Measurements from ENCODE around the gene CEBPZOS.

GRCh38 chr2:37154785-37155184 lies 41.5 kb upstream of the CEBPZOS start:
- TF ChIP-seq CTCF (IDR thresholded peaks at IDR 0.05; ENCODE audit: low read depth, low read length, missing input control) (no peak), YY1 (IDR thresholded peaks at IDR 0.05) (no peak), GABPA (IDR thresholded peaks at IDR 0.05 in 1 of 2, conservative IDR thresholded peaks at IDR 0.05 in 1 of 2) (no peak), MAX (IDR thresholded peaks at IDR 0.05) (no peak), SP1 (IDR thresholded peaks at IDR 0.05) (no peak), JUND (IDR thresholded peaks at IDR 0.05) (no peak), TAF1 (conservative IDR thresholded peaks at IDR 0.05) (no peak), REST (IDR thresholded peaks at IDR 0.05) (no peak), ATF3 (IDR thresholded peaks at IDR 0.05) (no peak), ZBTB33 (IDR thresholded peaks at IDR 0.05) (no peak), EGR1 (IDR thresholded peaks at IDR 0.05; ENCODE audit: low read depth in 2 of 2) (no peak), RXRA (IDR thresholded peaks at IDR 0.05) (no peak)

Measured in liver (tissue), 3 donors.